CD8-positive, alpha-beta memory T cell (primary cell): ENCODE measurements around the gene MCC. TPM values are rescaled to one million over a fixed set of nuclear protein-coding genes. Genes with fewer than 3 reads are reported as not detected.
A peak's percentile ranks its signal among the peaks of the same experiment; 100 is the strongest.

Experiments
- CTCF ChIA-PET: fragments of 350-600 bp; sonication (Branson Sonifier 250); formaldehyde crosslinking; loops from one replicate; lab custom pipeline; 2021; ENCODE audit warnings: antibody characterized with exemption; lab: Charles Lee
- POLR2A ChIA-PET: fragments of 350-600 bp; sonication (Branson Sonifier 250); formaldehyde crosslinking; loops from one replicate; lab custom pipeline; 2021; ENCODE audit warnings: antibody characterized with exemption; lab: Charles Lee
- DNase-seq, 5 donors: peaks; one replicate each; pipeline versions ENCODE4 v3.0.0 to v3.0.0-alpha.2; 2020 to 2022; ENCODE audit warnings: mixed read lengths in 1 of 5
- H3K27ac ChIP-seq: one replicate; pipeline ENCODE4 v1.7.0; 2013; ENCODE audit warnings: low read depth, mild to moderate bottlenecking, low read length, moderate library complexity
- H3K27me3 ChIP-seq: 2 replicates; pipeline ENCODE4 v1.7.0; 2013; ENCODE audit warnings: low read length, mild to moderate bottlenecking; ENCODE audit not compliant: insufficient read depth, poor library complexity, severe bottlenecking
- H3K36me3 ChIP-seq: 2 replicates; pipeline ENCODE4 v1.7.0; 2013; ENCODE audit warnings: mild to moderate bottlenecking, low read length, moderate library complexity; ENCODE audit not compliant: insufficient read depth
- H3K4me1 ChIP-seq: 2 replicates; pipeline ENCODE4 v1.7.0; 2013; ENCODE audit warnings: mild to moderate bottlenecking, low read length, moderate library complexity; ENCODE audit not compliant: insufficient read depth
- H3K4me3 ChIP-seq: 2 replicates; pipeline ENCODE4 v1.7.0; 2013; ENCODE audit warnings: mild to moderate bottlenecking, low read length
- H3K9me3 ChIP-seq: 2 replicates; pipeline ENCODE4 v1.7.0; 2013; ENCODE audit warnings: mild to moderate bottlenecking, low read length
- H3K27ac Mint-ChIP-seq, 8 donors: one replicate each; pipeline ENCODE4 v1.8.0; 2020 to 2021; ENCODE audit warnings: mixed read lengths in 8 of 8, mild to moderate bottlenecking in 6 of 8, inconsistent platforms in 3 of 8, moderate library complexity in 3 of 8
- H3K27me3 Mint-ChIP-seq, 2 donors: one replicate each; pipeline ENCODE4 v1.8.0; 2020 to 2021; ENCODE audit warnings: mixed read lengths in 2 of 2, mild to moderate bottlenecking in 1 of 2, moderate library complexity in 1 of 2
- H3K36me3 Mint-ChIP-seq, 3 donors: one replicate each; pipeline ENCODE4 v1.8.0; 2020 to 2021; ENCODE audit warnings: mixed read lengths in 3 of 3, inconsistent platforms in 1 of 3, mild to moderate bottlenecking in 1 of 3
- H3K4me1 Mint-ChIP-seq, 3 donors: one replicate each; pipeline ENCODE4 v1.8.0; 2020 to 2021; ENCODE audit warnings: mixed read lengths in 3 of 3, inconsistent platforms in 1 of 3, mild to moderate bottlenecking in 1 of 3
- H3K4me3 Mint-ChIP-seq, 7 donors: one replicate each; pipeline ENCODE4 v1.8.0; 2020 to 2021; ENCODE audit warnings: mixed read lengths in 7 of 7, mild to moderate bottlenecking in 6 of 7, moderate library complexity in 4 of 7, inconsistent platforms in 2 of 7
- H3K9me3 Mint-ChIP-seq, 5 donors: one replicate each; pipeline ENCODE4 v1.8.0; 2020 to 2022; ENCODE audit warnings: mixed read lengths in 5 of 5, mild to moderate bottlenecking in 3 of 5, moderate library complexity in 2 of 5, inconsistent platforms in 1 of 5
- polyA plus RNA-seq: library from polyadenylated mRNA; unstranded; fragments of 300-500 nt; fragmentation: Illumina TruSeq; gene quantifications from one replicate; pipeline ENCODE4 v1.2.3, GENCODE V29; 2021
- total RNA-seq, 2 experiments: library from RNA; stranded (reverse); gene quantifications; one replicate each; pipeline ENCODE4 v1.2.3, GENCODE V29; 2021

MCC gene
- total and polyA plus RNA-seq, 3 experiments from 2014 or later = 4.2 to 5.4 (median 4.9) TPM

DNA sequence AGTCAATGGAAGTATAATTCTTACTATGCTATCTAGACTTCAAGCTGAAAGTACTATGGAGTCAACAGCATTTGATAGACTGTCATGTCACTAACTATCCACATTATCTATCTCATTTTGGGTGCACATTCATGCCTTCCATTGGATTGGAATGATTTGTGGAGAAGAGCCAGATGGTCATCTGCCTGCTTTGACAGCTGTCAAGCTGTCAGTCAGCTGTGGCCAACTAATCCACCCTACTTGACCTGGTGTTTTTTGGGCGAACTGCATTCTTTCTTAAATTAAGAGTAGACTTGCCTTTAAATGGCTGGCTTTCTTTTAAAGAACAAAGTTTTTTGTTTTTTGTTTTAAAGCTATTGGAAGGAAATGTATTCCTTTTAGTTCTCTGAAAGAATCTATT is 360.2 kb downstream of the MCC start:
- no peak overlapping the region for H3K4me3 Mint-ChIP-seq
- no peak overlapping the region for H3K4me3 ChIP-seq
- H3K4me1 Mint-ChIP-seq = no peaks in the 10 kb centered on the region
- no peaks in the 10 kb centered on the region for H3K4me1 ChIP-seq
- H3K27ac ChIP-seq = no peak overlapping the region
- H3K36me3 ChIP-seq = no peaks in the 10 kb centered on the region
- H3K27me3 Mint-ChIP-seq = no peaks in the 10 kb centered on the region
- ChIA-PET POLR2A (no interaction called here), CTCF (interaction anchor here (0.7 kb wide), 1 partner anchor 209 kb away, joined by 3 read pairs; no protein-coding TSS in a partner anchor)
- peaks cover 0 to 16% (median 6%) of the 10 kb centered on the region in 3 donors for H3K36me3 Mint-ChIP-seq
- H3K9me3 ChIP-seq = no peaks in the 10 kb centered on the region
- DNase-seq = no peak
- no peaks in the 10 kb centered on the region for H3K27me3 ChIP-seq
- H3K9me3 Mint-ChIP-seq = peaks cover 0 to 6% (median 0%) of the 10 kb centered on the region in 5 donors
- H3K27ac Mint-ChIP-seq = no peak overlapping the region

DNA sequence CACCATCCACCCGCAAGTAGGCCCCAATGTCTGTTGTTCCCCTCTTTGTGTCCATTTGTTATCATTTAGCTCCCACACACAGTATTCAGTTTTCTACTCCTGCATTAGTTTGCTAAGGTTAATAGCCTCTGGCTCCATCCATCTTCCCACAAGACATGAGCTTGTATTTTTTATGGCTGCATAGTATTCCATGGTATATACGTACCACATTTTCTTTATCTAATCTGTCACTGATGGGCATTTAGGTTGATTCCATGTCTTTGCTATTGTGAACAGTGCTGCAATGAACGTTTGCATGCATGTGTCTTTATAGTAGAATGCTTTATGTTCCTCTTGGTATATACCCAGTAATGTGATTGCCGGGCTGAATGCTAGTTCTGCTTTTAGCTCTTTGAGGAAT is 361.2 kb downstream of the MCC start:
- no peaks in the 10 kb centered on the region for H3K4me1 ChIP-seq
- no peaks in the 10 kb centered on the region for H3K27me3 ChIP-seq
- CTCF ChIA-PET = no interaction called here
- no peak for DNase-seq
- H3K4me3 ChIP-seq = no peak overlapping the region
- H3K36me3 Mint-ChIP-seq = peaks cover 0 to 16% (median 7%) of the 10 kb centered on the region in 3 donors
- no peak overlapping the region for H3K27ac ChIP-seq
- H3K4me3 Mint-ChIP-seq = no peak overlapping the region
- H3K4me1 Mint-ChIP-seq = no peaks in the 10 kb centered on the region
- H3K9me3 ChIP-seq = no peaks in the 10 kb centered on the region
- H3K27ac Mint-ChIP-seq = no peak overlapping the region
- POLR2A ChIA-PET = no interaction called here
- H3K9me3 Mint-ChIP-seq = peaks cover 0 to 6% (median 0%) of the 10 kb centered on the region in 5 donors
- H3K36me3 ChIP-seq = no peaks in the 10 kb centered on the region
- no peaks in the 10 kb centered on the region for H3K27me3 Mint-ChIP-seq

DNA sequence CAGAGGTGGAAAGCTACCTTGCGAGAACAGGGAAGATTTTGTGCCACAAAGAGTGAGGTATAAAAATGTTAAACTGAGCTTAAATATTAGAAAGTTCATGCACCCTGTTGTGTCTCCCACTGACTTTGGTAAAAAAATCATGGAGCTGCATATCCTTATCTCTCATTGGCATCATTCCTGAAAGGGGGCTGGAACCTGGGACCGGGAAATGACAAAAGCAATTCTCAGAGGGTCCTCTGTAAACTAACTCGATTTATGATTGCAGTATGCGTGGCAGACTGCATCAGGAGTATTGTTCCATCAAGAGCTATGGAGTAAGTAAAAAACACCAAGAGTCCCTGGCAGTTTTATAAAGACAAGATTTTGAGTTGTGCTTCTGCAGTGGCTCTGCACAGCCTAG is 362.9 kb downstream of the MCC start:
- H3K27me3 Mint-ChIP-seq = no peaks in the 10 kb centered on the region
- H3K27ac ChIP-seq = no peak overlapping the region
- peaks cover 0 to 16% (median 7%) of the 10 kb centered on the region in 3 donors for H3K36me3 Mint-ChIP-seq
- no peak overlapping the region for H3K4me3 Mint-ChIP-seq
- no peaks in the 10 kb centered on the region for H3K4me1 ChIP-seq
- ChIA-PET CTCF (no interaction called here), POLR2A (no interaction called here)
- no peaks in the 10 kb centered on the region for H3K27me3 ChIP-seq
- H3K36me3 ChIP-seq = no peaks in the 10 kb centered on the region
- peaks cover 0 to 6% (median 0%) of the 10 kb centered on the region in 5 donors for H3K9me3 Mint-ChIP-seq
- H3K9me3 ChIP-seq = no peaks in the 10 kb centered on the region
- no peaks in the 10 kb centered on the region for H3K4me1 Mint-ChIP-seq
- no peak overlapping the region for H3K27ac Mint-ChIP-seq
- DNase-seq = no peak
- no peak overlapping the region for H3K4me3 ChIP-seq

DNA sequence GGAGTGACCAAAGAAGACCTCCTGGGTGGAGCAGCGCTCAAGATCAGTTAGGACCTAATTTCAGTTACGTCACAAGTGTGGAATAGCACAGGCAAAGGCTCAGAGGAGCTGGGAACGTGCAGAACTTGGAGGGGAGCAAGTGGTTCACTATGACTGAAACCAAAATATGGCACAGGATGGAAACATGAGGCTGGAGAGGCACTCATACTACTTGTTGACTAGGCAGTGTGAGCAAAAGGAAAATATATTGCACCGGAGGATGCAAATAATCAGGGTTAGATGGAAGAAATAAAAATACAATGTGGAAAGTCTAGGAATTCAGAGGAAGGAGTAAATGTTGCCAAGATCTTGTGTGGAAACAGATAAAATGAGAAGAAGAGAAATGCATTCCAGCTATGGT is 363.3 kb downstream of the MCC start:
- DNase-seq = no peak
- POLR2A ChIA-PET = no interaction called here
- Histone ChIP-seq H3K4me1 (no peaks in the 10 kb centered on the region), H3K4me3 (no peak overlapping the region), H3K27me3 (no peaks in the 10 kb centered on the region), H3K27ac (no peak overlapping the region), H3K36me3 (no peaks in the 10 kb centered on the region), H3K9me3 (no peaks in the 10 kb centered on the region)
- no peaks in the 10 kb centered on the region for H3K4me1 Mint-ChIP-seq
- peak overlapping the region in 1 of 8 donors; percentile 39 for H3K27ac Mint-ChIP-seq
- no peaks in the 10 kb centered on the region for H3K27me3 Mint-ChIP-seq
- peaks cover 0 to 4% (median 0%) of the 10 kb centered on the region in 5 donors for H3K9me3 Mint-ChIP-seq
- CTCF ChIA-PET = no interaction called here
- no peak overlapping the region for H3K4me3 Mint-ChIP-seq
- peaks cover 0 to 16% (median 7%) of the 10 kb centered on the region in 3 donors for H3K36me3 Mint-ChIP-seq

DNA sequence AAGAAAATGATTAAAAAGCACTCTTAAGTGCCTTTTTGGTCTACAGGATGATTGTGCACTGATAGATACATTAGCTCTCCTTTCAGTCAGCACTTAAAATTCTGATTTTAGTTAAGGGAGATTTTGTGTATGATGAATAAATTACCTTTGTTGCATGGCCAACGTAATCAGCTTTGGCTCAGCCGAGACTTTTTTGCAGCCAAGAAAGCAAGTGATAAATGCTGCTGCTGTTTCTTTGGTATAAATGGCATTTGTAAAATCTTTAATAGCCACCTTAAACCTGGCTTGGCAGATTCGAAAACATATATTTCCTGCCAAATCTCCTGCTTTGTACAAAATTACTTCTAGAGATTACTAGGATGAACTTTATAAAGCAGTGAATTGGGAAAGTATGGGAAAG is 364.0 kb downstream of the MCC start:
- Histone ChIP-seq H3K27me3 (no peaks in the 10 kb centered on the region), H3K27ac (no peak overlapping the region), H3K4me3 (no peak overlapping the region), H3K36me3 (no peaks in the 10 kb centered on the region), H3K4me1 (no peaks in the 10 kb centered on the region), H3K9me3 (no peaks in the 10 kb centered on the region)
- Mint-ChIP-seq H3K4me1 (no peaks in the 10 kb centered on the region), H3K36me3 (peaks cover 0 to 12% (median 7%) of the 10 kb centered on the region in 3 donors), H3K27ac (no peak overlapping the region), H3K4me3 (no peak overlapping the region), H3K9me3 (peaks cover 0 to 2% (median 0%) of the 10 kb centered on the region in 5 donors), H3K27me3 (no peaks in the 10 kb centered on the region)
- DNase-seq = no peak
- CTCF ChIA-PET = no interaction called here
- POLR2A ChIA-PET = no interaction called here

GRCh38 chr5:113123618-113124017 is 364.6 kb downstream of the MCC start:
- Mint-ChIP-seq H3K9me3 (peaks cover 0 to 2% (median 0%) of the 10 kb centered on the region in 5 donors), H3K27ac (no peak overlapping the region), H3K27me3 (no peaks in the 10 kb centered on the region), H3K4me1 (no peaks in the 10 kb centered on the region), H3K4me3 (no peak overlapping the region), H3K36me3 (peaks cover 1 to 5% (median 3%) of the 10 kb centered on the region in 3 donors)
- no peak overlapping the region for H3K4me3 ChIP-seq
- no peaks in the 10 kb centered on the region for H3K27me3 ChIP-seq
- DNase-seq = no peak
- POLR2A ChIA-PET = no interaction called here
- no peaks in the 10 kb centered on the region for H3K9me3 ChIP-seq
- H3K36me3 ChIP-seq = no peaks in the 10 kb centered on the region
- CTCF ChIA-PET = no interaction called here
- H3K4me1 ChIP-seq = no peaks in the 10 kb centered on the region
- no peak overlapping the region for H3K27ac ChIP-seq

DNA sequence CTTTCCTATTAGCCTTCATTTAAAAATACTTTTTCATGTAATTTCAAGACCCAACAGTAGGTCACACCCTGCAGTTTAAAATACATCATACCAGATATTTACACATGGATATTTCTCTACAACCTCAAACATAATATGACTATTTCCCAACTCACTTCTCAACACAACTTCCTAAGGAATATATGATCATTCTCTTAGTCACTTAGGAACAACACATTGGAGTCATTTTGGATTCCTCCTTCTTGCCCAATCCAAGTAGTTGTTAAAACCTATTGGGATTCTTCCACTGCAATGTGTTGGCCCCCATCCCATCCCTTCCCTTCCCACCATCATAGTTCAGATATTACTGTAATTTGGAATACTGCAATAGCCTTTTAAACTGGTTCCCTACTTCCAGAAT is 366.2 kb downstream of the MCC start:
- no peak for DNase-seq
- Histone ChIP-seq H3K36me3 (no peaks in the 10 kb centered on the region), H3K27ac (no peak overlapping the region), H3K27me3 (no peaks in the 10 kb centered on the region), H3K4me1 (no peaks in the 10 kb centered on the region), H3K4me3 (no peak overlapping the region), H3K9me3 (no peaks in the 10 kb centered on the region)
- Mint-ChIP-seq H3K27me3 (no peaks in the 10 kb centered on the region), H3K9me3 (no peaks in the 10 kb centered on the region), H3K4me3 (no peak overlapping the region), H3K4me1 (no peaks in the 10 kb centered on the region), H3K27ac (no peak overlapping the region), H3K36me3 (peaks cover 0 to 1% (median 1%) of the 10 kb centered on the region in 3 donors)
- POLR2A ChIA-PET = no interaction called here
- CTCF ChIA-PET = no interaction called here

- POLR2A ChIA-PET = interaction anchor here (0.6 kb wide), 1 partner anchor 177 kb away, joined by 3 read pairs; no protein-coding TSS in a partner anchor
- Histone ChIP-seq H3K4me1 (no peaks in the 10 kb centered on the region), H3K9me3 (no peaks in the 10 kb centered on the region), H3K36me3 (no peaks in the 10 kb centered on the region), H3K27ac (no peak overlapping the region), H3K4me3 (no peak overlapping the region), H3K27me3 (no peaks in the 10 kb centered on the region)
- no peak for DNase-seq
- Mint-ChIP-seq H3K36me3 (peaks cover 0 to 1% (median 1%) of the 10 kb centered on the region in 3 donors), H3K27ac (peak overlapping the region in 2 of 8 donors; percentile 32 to 44), H3K27me3 (no peaks in the 10 kb centered on the region), H3K4me3 (no peak overlapping the region), H3K9me3 (no peaks in the 10 kb centered on the region), H3K4me1 (no peaks in the 10 kb centered on the region)
- CTCF ChIA-PET = no interaction called here
These were observed 368.9 kb downstream of the MCC start for GRCh38 chr5:113119246-113119924.
